H1 (cell line): ENCODE results near the gene GGA2.
"Not testable (repeated sequence)": the region's sequence is repeated elsewhere in the genome, so short reads cannot be mapped to it uniquely, and the experiment has no call there.

Experiments used
- PHF8 ChIP-seq: fragments of 200-600 bp; sonication (generic); conservative IDR thresholded peaks from 2 replicates; pipeline ENCODE4 v1.7.1; 2012; ENCODE audit warnings: low read depth, mild to moderate bottlenecking, inconsistent platforms, low read length, moderate library complexity
- POLR2A ChIP-seq, 2 experiments: IDR thresholded peaks; 1 replicate in 1 of 2; 2 replicates in 1 of 2; pipeline ENCODE4 v1.6.1; 2011; ENCODE audit warnings: low read depth in 2 of 2, low read length in 2 of 2, mild to moderate bottlenecking in 2 of 2; ENCODE audit errors: control extremely low read depth in 1 of 2
- POLR2AphosphoS5 ChIP-seq: IDR thresholded peaks from 2 replicates; pipeline ENCODE4 v1.6.1; 2011; ENCODE audit warnings: low read depth, low read length
- SP1 ChIP-seq: IDR thresholded peaks from 2 replicates; pipeline ENCODE4 v1.6.1; 2011; ENCODE audit warnings: low read depth, low read length
- TF ChIP-seq, protein P1 (sequence below), 3 experiments: IDR thresholded peaks; 1 replicate in 2 of 3; 2 replicates in 1 of 3; pipeline versions ENCODE4 v1.5.1 to v1.6.1; 2011; ENCODE audit warnings: low read length in 3 of 3, mild to moderate bottlenecking in 3 of 3, inconsistent platforms in 2 of 3, low read depth in 1 of 3, moderate library complexity in 1 of 3; ENCODE audit not compliant: insufficient read depth in 1 of 3; ENCODE audit errors: control extremely low read depth in 1 of 3

- not testable (repeated sequence) for TF ChIP-seq SP1; POLR2A (IDR thresholded peaks at IDR 0.05; ENCODE audit: control extremely low read depth in 1 of 2, low read depth in 2 of 2, low read length in 2 of 2); POLR2AphosphoS5; PHF8
- TF ChIP-seq, protein P1, sequence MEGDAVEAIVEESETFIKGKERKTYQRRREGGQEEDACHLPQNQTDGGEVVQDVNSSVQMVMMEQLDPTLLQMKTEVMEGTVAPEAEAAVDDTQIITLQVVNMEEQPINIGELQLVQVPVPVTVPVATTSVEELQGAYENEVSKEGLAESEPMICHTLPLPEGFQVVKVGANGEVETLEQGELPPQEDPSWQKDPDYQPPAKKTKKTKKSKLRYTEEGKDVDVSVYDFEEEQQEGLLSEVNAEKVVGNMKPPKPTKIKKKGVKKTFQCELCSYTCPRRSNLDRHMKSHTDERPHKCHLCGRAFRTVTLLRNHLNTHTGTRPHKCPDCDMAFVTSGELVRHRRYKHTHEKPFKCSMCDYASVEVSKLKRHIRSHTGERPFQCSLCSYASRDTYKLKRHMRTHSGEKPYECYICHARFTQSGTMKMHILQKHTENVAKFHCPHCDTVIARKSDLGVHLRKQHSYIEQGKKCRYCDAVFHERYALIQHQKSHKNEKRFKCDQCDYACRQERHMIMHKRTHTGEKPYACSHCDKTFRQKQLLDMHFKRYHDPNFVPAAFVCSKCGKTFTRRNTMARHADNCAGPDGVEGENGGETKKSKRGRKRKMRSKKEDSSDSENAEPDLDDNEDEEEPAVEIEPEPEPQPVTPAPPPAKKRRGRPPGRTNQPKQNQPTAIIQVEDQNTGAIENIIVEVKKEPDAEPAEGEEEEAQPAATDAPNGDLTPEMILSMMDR (IDR thresholded peaks at IDR 0.05; ENCODE audit: control extremely low read depth in 1 of 3, insufficient read depth in 1 of 3, low read depth in 1 of 3, low read length in 3 of 3): not testable (repeated sequence)
Observed at GRCh38 chr16:23462994-23463393, 47.3 kb downstream of the GGA2 start.
